Upper lobe of right lung (tissue), 1 donor: ENCODE measurements around the gene AQP12B. TPM values are rescaled to one million over a fixed set of nuclear protein-coding genes. Genes with fewer than 3 reads are reported as not detected.

Experiments
- ATAC-seq: fragments of 200-7000 bp; cut with Tn5 transposase; one replicate; pipeline ENCODE4 v1.9.1; 2020; ENCODE audit warnings: mild to moderate bottlenecking, moderate library complexity
- DNase-seq: peaks from one replicate; pipeline ENCODE4 v3.0.0-alpha.2; 2020
- H3K27ac ChIP-seq: fragments of 200-600 bp; one replicate; pipeline ENCODE4 v1.8.0; 2022
- H3K27me3 ChIP-seq: fragments of 200-600 bp; one replicate; pipeline ENCODE4 v1.8.0; 2022; ENCODE audit warnings: mild to moderate bottlenecking
- H3K36me3 ChIP-seq: fragments of 200-600 bp; one replicate; pipeline ENCODE4 v1.8.0; 2022
- H3K4me1 ChIP-seq: fragments of 200-600 bp; one replicate; pipeline ENCODE4 v1.8.0; 2022
- H3K4me3 ChIP-seq: fragments of 200-600 bp; one replicate; pipeline ENCODE4 v1.8.0; 2022; ENCODE audit warnings: mild to moderate bottlenecking
- H3K9me3 ChIP-seq: fragments of 200-600 bp; one replicate; pipeline ENCODE4 v1.8.0; 2022
- CTCF ChIP-seq: fragments of 200-600 bp; IDR thresholded peaks from one replicate; pipeline ENCODE4 v1.8.0; 2022; ENCODE audit warnings: antibody characterized with exemption
- intact Hi-C: fragments of 100-400 bp; cut with DNase I; formaldehyde crosslinking; loops from one replicate; pipeline ENCODE4 v1.11.0; 2022
- total RNA-seq: library from RNA; stranded (reverse); fragmentation: NEBNext Ultra II Directional; extraction: Animal tissue kit (Norgen Biotek cat#: 25700); gene quantifications from one replicate; pipeline ENCODE4 v1.2.1, GENCODE V29; 2021
- donor health status: DM: no; HTN: yes; CAD: no; lungs with severe emphysema.

Gene AQP12B
- total RNA-seq, 1 donor from 2014 or later: not detected

- H3K36me3 ChIP-seq: no peaks in the 10 kb centered on the region
- no peak for TF ChIP-seq CTCF
- H3K4me3 ChIP-seq: no peak overlapping the region
- peaks cover 38% of the 10 kb centered on the region for H3K27me3 ChIP-seq
- H3K9me3 ChIP-seq: no peaks in the 10 kb centered on the region
- H3K27ac ChIP-seq: no peak overlapping the region
- ATAC-seq (no peak), DNase-seq (no peak)
- intact Hi-C loops: no loop called here
- no peaks in the 10 kb centered on the region for H3K4me1 ChIP-seq
Measured at GRCh38 chr2:240647503-240648154, 35.1 kb downstream of the AQP12B start.

- intact Hi-C loops: no loop called here
- no peak overlapping the region for H3K27ac ChIP-seq
- H3K27me3 ChIP-seq: peaks cover 38% of the 10 kb centered on the region
- DNase-seq (no peak), ATAC-seq (no peak)
- no peak overlapping the region for H3K4me3 ChIP-seq
- H3K36me3 ChIP-seq: no peaks in the 10 kb centered on the region
- TF ChIP-seq CTCF: no peak
- H3K9me3 ChIP-seq: no peaks in the 10 kb centered on the region
- H3K4me1 ChIP-seq: no peaks in the 10 kb centered on the region
Measured at GRCh38 chr2:240646900-240647502, 35.7 kb downstream of the AQP12B start.

GRCh38 chr2:240646176-240646899 is 36.3 kb downstream of the AQP12B start:
- no peak for ATAC-seq
- peaks cover 38% of the 10 kb centered on the region for H3K27me3 ChIP-seq
- TF ChIP-seq CTCF: no peak
- no peaks in the 10 kb centered on the region for H3K4me1 ChIP-seq
- H3K9me3 ChIP-seq: no peaks in the 10 kb centered on the region
- no peaks in the 10 kb centered on the region for H3K36me3 ChIP-seq
- intact Hi-C loops: no loop called here
- H3K27ac ChIP-seq: no peak overlapping the region
- DNase-seq: no peak
- H3K4me3 ChIP-seq: no peak overlapping the region

GRCh38 chr2:240645801-240646175 is 36.9 kb downstream of the AQP12B start:
- ATAC-seq: no peak
- H3K36me3 ChIP-seq: no peaks in the 10 kb centered on the region
- H3K4me3 ChIP-seq: no peak overlapping the region
- DNase-seq: peak; percentile 47
- peaks cover 36% of the 10 kb centered on the region for H3K27me3 ChIP-seq
- no peaks in the 10 kb centered on the region for H3K9me3 ChIP-seq
- H3K27ac ChIP-seq: no peak overlapping the region
- no peaks in the 10 kb centered on the region for H3K4me1 ChIP-seq
- no peak for TF ChIP-seq CTCF
- intact Hi-C loops: no loop called here

GRCh38 chr2:240645346-240645745 is 37.3 kb downstream of the AQP12B start:
- intact Hi-C loops: no loop called here
- peak; percentile 46 for DNase-seq
- H3K9me3 ChIP-seq: no peaks in the 10 kb centered on the region
- ATAC-seq: no peak
- no peak overlapping the region for H3K4me3 ChIP-seq
- TF ChIP-seq CTCF: no peak
- no peak overlapping the region for H3K27ac ChIP-seq
- peaks cover 32% of the 10 kb centered on the region for H3K27me3 ChIP-seq
- no peaks in the 10 kb centered on the region for H3K4me1 ChIP-seq
- no peaks in the 10 kb centered on the region for H3K36me3 ChIP-seq
